IMR-90 (cell line): Measurements from ENCODE around the gene ADGRG3.

Source experiments
- CTCF ChIP-seq: conservative IDR thresholded peaks from 2 replicates; pipeline ENCODE4 v1.5.1; 2012; ENCODE audit warnings: mild to moderate bottlenecking, low read depth, low read length, improper control_type of control experiment
- RFX5 ChIP-seq: IDR thresholded peaks from 2 replicates; pipeline ENCODE4 v1.8.0; 2012; ENCODE audit warnings: low read depth, mild to moderate bottlenecking, low read length, moderate library complexity

GRCh38 chr16:57684626-57685358 is 16.7 kb downstream of the ADGRG3 start:
- TF ChIP-seq CTCF = no peak
- no peak for TF ChIP-seq RFX5
